22Rv1 (cell line): Measurements from ENCODE around the gene SNW1.
"Not testable (repeated sequence)": the region's sequence is repeated elsewhere in the genome, so short reads cannot be mapped to it uniquely, and the experiment has no call there.

Experiments
- H3K27ac ChIP-seq: fragments of 450-650 bp; 2 replicates; pipeline ENCODE4 v1.5.1; 2017
- ZFX ChIP-seq: fragments of 450-650 bp; IDR thresholded peaks from 2 replicates; pipeline ENCODE4 v1.6.1; 2017; ENCODE audit warnings: antibody characterized with exemption, borderline replicate concordance
- TF ChIP-seq, protein P1 (sequence below): fragments of 450-650 bp; IDR thresholded peaks from 2 replicates; pipeline ENCODE4 v1.5.1; 2017; ENCODE audit warnings: mild to moderate bottlenecking

Gene SNW1

GRCh38 chr14:77763978-77764377 is 3.0 kb upstream of the SNW1 start:
- no peak overlapping the region for H3K27ac ChIP-seq
- no peak for TF ChIP-seq ZFX
- TF ChIP-seq, protein P1, sequence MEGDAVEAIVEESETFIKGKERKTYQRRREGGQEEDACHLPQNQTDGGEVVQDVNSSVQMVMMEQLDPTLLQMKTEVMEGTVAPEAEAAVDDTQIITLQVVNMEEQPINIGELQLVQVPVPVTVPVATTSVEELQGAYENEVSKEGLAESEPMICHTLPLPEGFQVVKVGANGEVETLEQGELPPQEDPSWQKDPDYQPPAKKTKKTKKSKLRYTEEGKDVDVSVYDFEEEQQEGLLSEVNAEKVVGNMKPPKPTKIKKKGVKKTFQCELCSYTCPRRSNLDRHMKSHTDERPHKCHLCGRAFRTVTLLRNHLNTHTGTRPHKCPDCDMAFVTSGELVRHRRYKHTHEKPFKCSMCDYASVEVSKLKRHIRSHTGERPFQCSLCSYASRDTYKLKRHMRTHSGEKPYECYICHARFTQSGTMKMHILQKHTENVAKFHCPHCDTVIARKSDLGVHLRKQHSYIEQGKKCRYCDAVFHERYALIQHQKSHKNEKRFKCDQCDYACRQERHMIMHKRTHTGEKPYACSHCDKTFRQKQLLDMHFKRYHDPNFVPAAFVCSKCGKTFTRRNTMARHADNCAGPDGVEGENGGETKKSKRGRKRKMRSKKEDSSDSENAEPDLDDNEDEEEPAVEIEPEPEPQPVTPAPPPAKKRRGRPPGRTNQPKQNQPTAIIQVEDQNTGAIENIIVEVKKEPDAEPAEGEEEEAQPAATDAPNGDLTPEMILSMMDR, result no peak

- no peak for TF ChIP-seq ZFX
- TF ChIP-seq, protein P1, result no peak
- H3K27ac ChIP-seq, result no peak overlapping the region
Measured at GRCh38 chr14:77763316-77763715, 2.4 kb upstream of the SNW1 start.

DNA sequence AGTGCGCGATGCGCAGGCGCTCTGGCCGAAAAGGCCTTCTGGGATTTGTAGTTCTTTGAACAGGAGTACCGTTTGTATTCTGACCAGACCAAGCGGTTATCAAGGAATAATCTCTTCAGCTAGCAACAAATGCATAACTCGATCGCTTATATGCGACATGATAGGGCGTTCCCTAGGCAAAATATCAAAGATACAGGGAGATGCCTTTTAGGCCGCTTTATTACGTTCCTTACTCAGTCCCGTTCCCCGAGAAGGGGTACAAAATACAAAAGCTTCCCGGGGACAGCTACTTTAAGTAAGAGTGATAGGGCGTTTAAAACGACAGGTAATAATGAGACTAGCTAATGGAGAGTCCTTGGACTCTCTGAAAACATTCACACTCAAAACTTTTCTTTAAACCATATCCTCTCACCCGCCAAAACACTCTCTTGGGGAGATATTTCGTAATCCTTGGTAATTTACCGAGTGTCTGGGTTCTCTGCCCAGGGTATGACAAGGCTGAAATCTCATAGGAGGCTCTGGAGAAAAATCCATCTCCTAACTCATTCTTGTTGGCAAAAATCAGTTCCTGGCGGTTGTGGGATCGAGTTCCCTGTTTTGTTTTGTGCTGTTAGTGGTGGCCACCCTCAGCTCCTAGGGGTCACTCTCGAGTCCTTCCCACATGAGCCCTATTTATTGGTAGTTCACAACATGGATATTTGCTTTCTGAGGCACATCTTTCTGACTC is 412 bp upstream of the SNW1 start:
- peak overlapping the region; percentile 64 for H3K27ac ChIP-seq
- TF ChIP-seq, protein P1, result peak; percentile 34; the same call in 1 of the 2 replicates
- TF ChIP-seq ZFX, result no peak

DNA sequence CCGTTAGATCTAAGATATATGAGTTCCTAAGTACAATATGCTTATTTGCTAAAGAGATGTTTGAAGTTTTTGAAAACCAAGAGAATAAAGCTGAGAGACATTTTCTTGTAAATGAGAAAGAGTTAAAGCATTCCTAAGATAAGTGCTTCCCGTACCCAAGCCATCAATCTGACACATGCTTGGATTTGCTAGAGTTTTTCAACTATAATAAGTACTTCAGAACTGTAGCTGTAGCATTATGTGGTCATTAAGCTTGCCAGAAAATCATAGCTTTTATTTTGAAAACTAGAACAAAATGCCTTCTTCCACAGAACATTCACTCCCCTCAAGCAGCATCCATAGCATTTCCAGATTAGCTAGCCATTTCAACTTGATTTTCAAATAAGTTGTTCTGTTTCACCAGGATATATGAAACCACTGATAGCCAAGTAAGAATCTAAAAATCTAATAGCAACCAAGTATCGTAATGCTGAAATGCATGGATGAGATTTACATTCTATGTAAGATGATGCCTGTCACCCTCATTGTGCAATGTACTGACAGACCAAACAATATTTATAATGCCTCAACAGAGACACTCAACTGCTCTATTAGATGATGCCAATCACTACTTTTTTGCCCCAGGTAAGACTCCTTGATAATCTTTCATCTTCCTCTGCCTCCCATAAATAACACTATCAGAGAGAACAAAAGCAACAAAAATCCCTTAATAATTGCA is 8.0 kb downstream of the SNW1 start:
- TF ChIP-seq, protein P1, result no peak
- TF ChIP-seq ZFX, result no peak
- no peak overlapping the region for H3K27ac ChIP-seq

- TF ChIP-seq, protein P1, result no peak
- TF ChIP-seq ZFX, result no peak
- no peak overlapping the region for H3K27ac ChIP-seq
Measured at GRCh38 chr14:77752266-77752665, 8.7 kb downstream of the SNW1 start.

DNA sequence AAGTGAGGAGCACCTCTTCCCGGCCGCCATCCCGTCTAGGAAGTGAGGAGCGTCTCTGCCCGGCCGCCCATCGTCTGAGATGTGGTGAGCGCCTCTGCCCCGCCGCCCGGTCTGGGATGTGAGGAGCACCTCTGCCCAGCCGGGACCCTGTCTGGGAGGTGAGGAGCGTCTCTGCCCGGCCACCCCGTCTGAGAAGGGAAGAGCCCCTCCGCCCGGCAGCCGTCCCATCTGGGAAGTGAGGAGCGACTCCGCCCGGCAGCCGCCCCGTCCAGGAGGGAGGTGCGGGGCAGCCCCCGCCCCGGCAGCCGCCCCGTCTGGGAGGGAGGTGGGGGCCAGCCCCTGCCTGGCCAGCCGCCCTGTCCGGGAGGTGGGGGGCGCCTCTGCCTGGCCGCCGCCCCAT is 13.5 kb downstream of the SNW1 start:
- not testable (repeated sequence) for H3K27ac ChIP-seq

DNA sequence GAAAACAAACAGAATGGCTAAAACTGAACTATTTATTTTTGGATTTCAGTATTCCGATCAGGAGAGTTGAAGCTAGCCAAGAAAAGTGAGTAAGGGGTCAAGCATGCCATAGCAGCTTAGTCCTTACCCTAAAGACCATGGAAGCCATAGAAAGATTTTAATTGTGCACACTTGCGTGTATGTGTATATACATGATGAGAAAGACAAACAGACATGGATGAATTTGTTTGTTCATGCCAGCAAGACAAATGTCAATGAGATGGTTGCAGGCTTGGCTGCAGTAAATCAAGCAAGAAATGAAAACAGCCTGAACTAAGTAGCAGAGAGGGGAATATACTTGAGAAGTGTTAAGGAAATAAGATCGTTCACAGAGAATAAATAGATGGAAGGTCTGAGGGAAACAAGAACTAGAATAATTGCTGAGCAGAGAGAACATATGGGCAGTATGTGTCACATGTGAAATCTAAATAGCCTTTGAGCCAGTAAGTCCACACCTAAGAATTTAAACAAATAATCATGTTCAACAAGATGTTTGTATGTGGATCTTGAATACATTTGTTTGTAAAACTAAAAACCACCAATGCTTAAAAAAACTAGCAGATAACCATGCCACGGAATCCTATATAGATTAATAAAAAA is 14.8 kb downstream of the SNW1 start:
- TF ChIP-seq ZFX, result no peak
- TF ChIP-seq, protein P1, result no peak
- H3K27ac ChIP-seq, result peak overlapping the region; percentile 60
